Measurements from ENCODE around the gene HTT. TPM values are rescaled to one million over a fixed set of nuclear protein-coding genes. Genes with fewer than 3 reads are reported as not detected.

The HTT gene
- total and polyA plus RNA-seq, 2 of the 13 experiments (the other 11 are each of a cell fraction or from before 2014, with no cell fraction given) = 17.5 to 19.5 TPM

DNA sequence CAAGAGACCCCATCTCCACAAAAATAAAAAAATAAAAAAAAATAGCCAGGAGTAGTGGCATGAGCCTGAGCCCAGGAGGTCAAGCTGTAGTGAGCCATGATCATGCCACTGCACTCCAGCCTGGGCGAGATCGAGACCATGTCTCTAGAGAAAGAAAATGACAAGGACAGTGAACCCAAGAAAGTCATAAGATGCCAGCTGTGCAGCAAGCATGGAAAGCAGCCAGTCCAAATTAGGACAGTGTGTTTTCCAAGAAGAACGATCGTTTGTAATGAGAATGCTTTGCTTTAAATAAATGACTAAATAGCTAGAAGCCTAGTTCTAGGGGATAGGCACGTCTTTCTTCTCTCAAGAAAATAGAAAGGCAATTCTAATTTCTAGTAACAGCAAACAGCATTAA lies 116.1 kb downstream of the HTT start (continued):
- TF ChIP-seq HNF4A (CRISPR knock-in tag; IDR thresholded peaks at IDR 0.05) (no peak), NR3C1 (CRISPR knock-in tag; IDR thresholded peaks at IDR 0.05) (no peak)

DNA sequence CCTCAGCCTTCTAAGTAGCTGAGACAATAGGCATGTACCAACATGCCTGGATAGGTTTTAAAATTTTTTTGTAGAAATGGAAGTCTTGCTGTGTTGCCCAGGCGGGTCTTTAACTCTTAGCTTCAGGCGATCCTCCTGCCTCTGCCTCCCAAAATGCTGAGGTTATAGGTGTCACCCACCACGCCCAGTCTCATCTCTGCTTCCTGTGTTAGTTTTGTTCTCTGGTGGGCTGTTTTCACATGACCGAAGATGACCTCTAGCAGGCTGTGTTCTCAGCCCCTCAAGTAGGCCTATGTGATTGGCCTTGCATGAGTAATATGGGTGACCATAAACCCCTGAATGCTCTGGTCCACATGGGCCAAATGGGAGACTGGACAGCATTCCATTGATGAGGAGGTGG lies 117.7 kb downstream of the HTT start:
- DNase-seq (ENCODE audit: low spot score) (no peak), ATAC-seq (no peak), FAIRE-seq (no peak)
- CTCF ChIA-PET (ENCODE audit: low intra/inter-chr PET ratio, low total read pairs) = no interaction called here
- Histone ChIP-seq H4K20me1 (ENCODE audit: insufficient read depth, low read length) (no peaks in the 10 kb centered on the region), H3K79me2 (ENCODE audit: insufficient read depth, low read length) (no peaks in the 10 kb centered on the region), H3K27ac (ENCODE audit: extremely low read length, insufficient read depth, low read length) (no peak overlapping the region), H3K4me1 (ENCODE audit: insufficient read depth, low read length) (peaks cover 11% of the 10 kb centered on the region; the same call in 1 of the 2 replicates), H3K27me3 (ENCODE audit: control insufficient read depth in 1 of 2, insufficient read depth in 2 of 2, low read length in 2 of 2) (no peaks in the 10 kb centered on the region), H2AFZ (ENCODE audit: low read length) (no peak overlapping the region), H3K4me2 (ENCODE audit: low read depth, low read length) (no peak overlapping the region), H3K9me3 (ENCODE audit: low read length) (no peaks in the 10 kb centered on the region), H3K4me3 (replicated peaks in 1 of 3; ENCODE audit: insufficient read depth in 1 of 3, low read depth in 2 of 3, low read length in 3 of 3) (no peak overlapping the region), H3K36me3 (replicated peaks in 1 of 2; ENCODE audit: control insufficient read depth in 1 of 2, insufficient read depth in 2 of 2, low read length in 2 of 2) (peaks cover 22 to 71% of the 10 kb centered on the region in 2 experiments), H3K9ac (ENCODE audit: insufficient read depth, low read depth, low read length) (no peak overlapping the region)
- POLR2A ChIA-PET = no interaction called here
- 98% methylated on average over 4 of the region's 4 CpGs for WGBS (ENCODE audit: low lambda C conversion rate)
- in situ Hi-C loops (cut with HindIII; ENCODE audit: extremely low pct_ligation_motif_present, low pct_unique_long_range_greater_than_20kb) = no loop called here
- BruUV-seq (replicated peaks) = no TSS peak
- intact Hi-C loops (cut with micrococcal nuclease; ENCODE audit: unreplicated experiment) = no loop called here
- TF ChIP-seq ZIK1 (CRISPR knock-in tag; IDR thresholded peaks at IDR 0.05; ENCODE audit: borderline replicate concordance, low read depth) (no peak), KDM1A (CRISPR knock-in tag; IDR thresholded peaks at IDR 0.05) (no peak), ZNF34 (CRISPR knock-in tag; IDR thresholded peaks at IDR 0.05; ENCODE audit: borderline replicate concordance) (no peak), ZNF432 (CRISPR knock-in tag; IDR thresholded peaks at IDR 0.05; ENCODE audit: borderline replicate concordance) (no peak), U2AF1 (optimal IDR thresholded peaks at IDR 0.05; ENCODE audit: low read depth, low read length) (no peak), RCOR2 (CRISPR knock-in tag; IDR thresholded peaks at IDR 0.05) (no peak), RFX1 (IDR thresholded peaks at IDR 0.05) (no peak)
- TF ChIP-seq, protein P1, sequence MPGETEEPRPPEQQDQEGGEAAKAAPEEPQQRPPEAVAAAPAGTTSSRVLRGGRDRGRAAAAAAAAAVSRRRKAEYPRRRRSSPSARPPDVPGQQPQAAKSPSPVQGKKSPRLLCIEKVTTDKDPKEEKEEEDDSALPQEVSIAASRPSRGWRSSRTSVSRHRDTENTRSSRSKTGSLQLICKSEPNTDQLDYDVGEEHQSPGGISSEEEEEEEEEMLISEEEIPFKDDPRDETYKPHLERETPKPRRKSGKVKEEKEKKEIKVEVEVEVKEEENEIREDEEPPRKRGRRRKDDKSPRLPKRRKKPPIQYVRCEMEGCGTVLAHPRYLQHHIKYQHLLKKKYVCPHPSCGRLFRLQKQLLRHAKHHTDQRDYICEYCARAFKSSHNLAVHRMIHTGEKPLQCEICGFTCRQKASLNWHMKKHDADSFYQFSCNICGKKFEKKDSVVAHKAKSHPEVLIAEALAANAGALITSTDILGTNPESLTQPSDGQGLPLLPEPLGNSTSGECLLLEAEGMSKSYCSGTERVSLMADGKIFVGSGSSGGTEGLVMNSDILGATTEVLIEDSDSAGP (CRISPR knock-in tag; IDR thresholded peaks at IDR 0.05; ENCODE audit: borderline replicate concordance) = no peak
- TF ChIP-seq, protein P2, sequence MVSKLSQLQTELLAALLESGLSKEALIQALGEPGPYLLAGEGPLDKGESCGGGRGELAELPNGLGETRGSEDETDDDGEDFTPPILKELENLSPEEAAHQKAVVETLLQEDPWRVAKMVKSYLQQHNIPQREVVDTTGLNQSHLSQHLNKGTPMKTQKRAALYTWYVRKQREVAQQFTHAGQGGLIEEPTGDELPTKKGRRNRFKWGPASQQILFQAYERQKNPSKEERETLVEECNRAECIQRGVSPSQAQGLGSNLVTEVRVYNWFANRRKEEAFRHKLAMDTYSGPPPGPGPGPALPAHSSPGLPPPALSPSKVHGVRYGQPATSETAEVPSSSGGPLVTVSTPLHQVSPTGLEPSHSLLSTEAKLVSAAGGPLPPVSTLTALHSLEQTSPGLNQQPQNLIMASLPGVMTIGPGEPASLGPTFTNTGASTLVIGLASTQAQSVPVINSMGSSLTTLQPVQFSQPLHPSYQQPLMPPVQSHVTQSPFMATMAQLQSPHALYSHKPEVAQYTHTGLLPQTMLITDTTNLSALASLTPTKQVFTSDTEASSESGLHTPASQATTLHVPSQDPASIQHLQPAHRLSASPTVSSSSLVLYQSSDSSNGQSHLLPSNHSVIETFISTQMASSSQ (IDR thresholded peaks at IDR 0.05; ENCODE audit: low read depth) = no peak
- TF ChIP-seq, protein P2 (CRISPR knock-in tag; IDR thresholded peaks at IDR 0.05; ENCODE audit: borderline replicate concordance) = no peak
- TF ChIP-seq, protein P3, sequence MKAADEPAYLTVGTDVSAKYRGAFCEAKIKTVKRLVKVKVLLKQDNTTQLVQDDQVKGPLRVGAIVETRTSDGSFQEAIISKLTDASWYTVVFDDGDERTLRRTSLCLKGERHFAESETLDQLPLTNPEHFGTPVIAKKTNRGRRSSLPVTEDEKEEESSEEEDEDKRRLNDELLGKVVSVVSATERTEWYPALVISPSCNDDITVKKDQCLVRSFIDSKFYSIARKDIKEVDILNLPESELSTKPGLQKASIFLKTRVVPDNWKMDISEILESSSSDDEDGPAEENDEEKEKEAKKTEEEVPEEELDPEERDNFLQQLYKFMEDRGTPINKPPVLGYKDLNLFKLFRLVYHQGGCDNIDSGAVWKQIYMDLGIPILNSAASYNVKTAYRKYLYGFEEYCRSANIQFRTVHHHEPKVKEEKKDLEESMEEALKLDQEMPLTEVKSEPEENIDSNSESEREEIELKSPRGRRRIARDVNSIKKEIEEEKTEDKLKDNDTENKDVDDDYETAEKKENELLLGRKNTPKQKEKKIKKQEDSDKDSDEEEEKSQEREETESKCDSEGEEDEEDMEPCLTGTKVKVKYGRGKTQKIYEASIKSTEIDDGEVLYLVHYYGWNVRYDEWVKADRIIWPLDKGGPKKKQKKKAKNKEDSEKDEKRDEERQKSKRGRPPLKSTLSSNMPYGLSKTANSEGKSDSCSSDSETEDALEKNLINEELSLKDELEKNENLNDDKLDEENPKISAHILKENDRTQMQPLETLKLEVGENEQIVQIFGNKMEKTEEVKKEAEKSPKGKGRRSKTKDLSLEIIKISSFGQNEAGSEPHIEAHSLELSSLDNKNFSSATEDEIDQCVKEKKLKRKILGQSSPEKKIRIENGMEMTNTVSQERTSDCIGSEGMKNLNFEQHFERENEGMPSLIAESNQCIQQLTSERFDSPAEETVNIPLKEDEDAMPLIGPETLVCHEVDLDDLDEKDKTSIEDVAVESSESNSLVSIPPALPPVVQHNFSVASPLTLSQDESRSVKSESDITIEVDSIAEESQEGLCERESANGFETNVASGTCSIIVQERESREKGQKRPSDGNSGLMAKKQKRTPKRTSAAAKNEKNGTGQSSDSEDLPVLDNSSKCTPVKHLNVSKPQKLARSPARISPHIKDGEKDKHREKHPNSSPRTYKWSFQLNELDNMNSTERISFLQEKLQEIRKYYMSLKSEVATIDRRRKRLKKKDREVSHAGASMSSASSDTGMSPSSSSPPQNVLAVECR (CRISPR knock-in tag; IDR thresholded peaks at IDR 0.05; ENCODE audit: borderline replicate concordance) = no peak

Measured in HepG2 (cell line).